EL (cell line): ENCODE measurements around the gene CLDND2.
"Not testable (repeated sequence)": the region's sequence is repeated elsewhere in the genome, so short reads cannot be mapped to it uniquely, and the experiment has no call there.

Source experiments
- DNase-seq: peaks from one replicate; pipeline ENCODE4 v3.0.0-alpha.2; 2016

The CLDND2 gene, protein sequence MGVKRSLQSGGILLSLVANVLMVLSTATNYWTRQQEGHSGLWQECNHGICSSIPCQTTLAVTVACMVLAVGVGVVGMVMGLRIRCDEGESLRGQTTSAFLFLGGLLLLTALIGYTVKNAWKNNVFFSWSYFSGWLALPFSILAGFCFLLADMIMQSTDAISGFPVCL

DNA sequence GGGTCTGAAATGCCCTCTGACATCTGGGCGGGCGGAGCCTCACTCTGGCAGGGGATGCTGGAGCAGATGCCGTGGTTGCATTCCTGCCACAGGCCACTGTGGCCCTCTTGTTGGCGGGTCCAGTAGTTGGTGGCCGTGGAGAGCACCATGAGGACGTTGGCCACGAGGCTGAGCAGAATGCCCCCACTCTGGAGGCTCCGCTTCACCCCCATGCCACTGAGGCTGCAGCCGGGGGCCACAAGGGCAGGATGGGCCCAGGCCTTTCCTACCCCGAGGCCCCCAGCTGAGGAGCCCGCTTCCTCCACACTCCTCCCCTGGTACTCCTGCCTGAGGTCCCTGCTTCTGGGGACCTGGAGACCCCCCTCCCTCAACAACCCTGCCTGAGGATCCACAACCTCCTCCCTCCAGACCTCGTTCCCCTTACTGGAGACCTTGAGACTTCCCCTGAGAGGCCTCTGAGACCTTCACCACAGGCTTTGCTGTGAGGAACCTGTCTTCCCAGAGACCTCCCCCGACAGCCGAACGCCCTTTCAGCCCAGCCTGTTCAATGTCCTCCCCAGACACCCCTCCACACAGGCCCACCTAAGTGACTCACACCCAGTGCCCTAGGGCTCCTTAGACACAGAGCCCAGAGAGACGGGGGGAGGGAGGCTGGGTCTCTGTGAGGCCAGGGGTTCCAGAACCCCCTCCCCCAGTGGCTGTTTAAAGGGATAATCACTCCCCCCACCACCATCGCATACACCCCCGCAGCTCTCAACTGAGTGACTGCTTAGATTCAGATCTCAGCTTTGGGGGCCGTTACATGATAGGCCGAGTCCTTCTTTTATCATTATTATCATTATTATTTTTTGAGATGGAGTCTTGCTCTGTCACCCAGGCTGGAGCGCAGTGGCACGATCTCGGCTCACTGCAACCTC lies at the start of gene CLDND2:
Gene CLDND2, minus strand, starts transcription at position 638 of the 917 bp plus-strand sequence. Its CDS starts 426 bp downstream, at position 212.
- no peak for DNase-seq

DNA sequence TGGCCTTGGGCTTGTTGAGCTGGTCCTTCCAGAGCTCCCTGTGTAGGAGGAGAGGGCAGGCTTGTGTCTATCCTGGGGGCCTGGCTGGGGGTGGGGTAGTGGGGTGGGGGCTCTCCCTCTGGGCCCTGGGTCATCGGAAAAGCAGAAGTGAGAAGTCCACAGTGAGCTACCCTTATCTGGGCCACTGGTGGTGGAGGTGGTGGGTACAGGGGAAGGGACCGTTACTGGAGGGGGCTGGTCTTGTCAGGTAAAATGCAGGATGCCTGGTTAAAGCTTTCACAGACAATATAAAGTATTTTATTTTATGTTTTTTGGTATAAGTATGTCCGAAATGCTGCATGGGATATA lies 49.0 kb upstream of the CLDND2 start:
- no peak for DNase-seq

DNA sequence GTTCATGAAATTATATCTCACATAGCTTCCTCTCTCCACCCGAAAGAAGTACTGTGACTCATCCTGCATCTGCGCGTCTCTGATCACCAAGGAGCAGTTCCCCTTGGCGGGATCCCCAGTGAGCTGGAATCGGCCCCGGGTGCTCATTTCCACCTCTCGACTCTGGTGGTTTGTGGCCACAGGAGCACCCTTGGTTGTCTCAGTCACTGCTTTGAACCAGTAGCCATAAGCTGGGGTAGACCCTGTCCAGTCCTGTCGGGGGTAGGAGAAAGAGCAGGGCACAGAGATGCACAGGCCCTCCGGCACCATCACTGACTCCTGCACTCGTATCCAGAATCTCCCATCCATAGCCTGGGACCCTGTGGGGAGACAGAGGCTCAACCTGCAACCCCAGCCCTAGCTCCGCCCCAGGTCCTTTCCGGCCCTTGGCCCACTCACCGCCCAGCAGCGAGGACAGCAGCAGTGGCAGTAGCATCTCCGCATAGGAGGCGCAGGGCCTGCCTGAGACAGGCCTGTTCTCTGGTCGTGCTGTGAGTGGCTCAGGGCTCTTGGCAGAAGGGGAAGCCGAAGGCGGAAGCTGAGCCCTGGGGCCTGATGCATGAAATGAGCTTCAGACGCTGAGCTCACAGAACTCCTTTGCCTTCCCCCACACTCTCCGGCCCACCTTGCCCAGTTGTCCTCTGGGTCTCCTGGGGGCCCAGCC lies 48.5 kb upstream of the CLDND2 start, which contains the start of gene SIGLEC10:
Gene SIGLEC10, minus strand, starts transcription at position 536 of the 703 bp plus-strand sequence. Its CDS starts 61 bp downstream, at position 475.
- peak; percentile 28 for DNase-seq

DNA sequence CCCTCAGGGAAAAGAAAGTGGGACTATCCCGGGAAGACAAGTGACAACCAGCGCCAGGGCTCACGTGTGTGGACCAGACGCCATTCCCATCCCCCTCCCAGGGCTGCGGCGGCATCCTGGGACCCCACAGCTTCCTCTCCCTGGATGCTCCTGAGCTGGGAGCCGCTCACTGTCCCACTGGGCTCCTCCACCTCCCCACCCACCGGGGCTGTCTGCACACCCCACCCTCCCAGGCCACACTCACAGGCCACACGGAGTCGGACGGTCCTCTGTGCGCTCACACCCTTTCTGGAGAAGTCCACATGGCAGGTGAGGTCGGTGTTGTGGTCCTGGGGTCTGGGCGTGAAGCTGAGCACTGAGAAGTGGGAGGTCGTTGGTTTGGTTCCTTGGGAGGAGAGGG lies 47.6 kb upstream of the CLDND2 start:
- not testable (repeated sequence) for DNase-seq

DNA sequence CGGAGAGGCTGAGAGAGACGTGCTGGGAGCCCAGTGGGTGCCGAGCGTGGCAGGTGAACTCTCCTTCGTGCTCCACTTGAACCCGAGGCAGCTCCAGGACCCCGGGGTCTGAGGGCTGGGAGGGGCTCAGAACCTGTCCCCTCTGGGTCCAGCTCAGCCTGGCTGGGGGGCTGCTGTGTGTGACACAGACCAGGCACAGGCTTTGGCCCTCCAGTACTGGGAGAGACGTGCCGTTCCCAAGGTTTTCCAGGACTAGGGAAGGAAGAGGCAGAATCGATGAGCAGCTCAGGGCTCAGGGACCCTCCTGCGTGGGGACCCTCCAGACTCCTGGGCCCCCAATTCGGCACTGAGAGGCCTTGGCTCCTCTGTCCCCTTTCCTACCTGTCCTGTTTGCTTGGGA lies 46.4 kb upstream of the CLDND2 start:
- no peak for DNase-seq

DNA sequence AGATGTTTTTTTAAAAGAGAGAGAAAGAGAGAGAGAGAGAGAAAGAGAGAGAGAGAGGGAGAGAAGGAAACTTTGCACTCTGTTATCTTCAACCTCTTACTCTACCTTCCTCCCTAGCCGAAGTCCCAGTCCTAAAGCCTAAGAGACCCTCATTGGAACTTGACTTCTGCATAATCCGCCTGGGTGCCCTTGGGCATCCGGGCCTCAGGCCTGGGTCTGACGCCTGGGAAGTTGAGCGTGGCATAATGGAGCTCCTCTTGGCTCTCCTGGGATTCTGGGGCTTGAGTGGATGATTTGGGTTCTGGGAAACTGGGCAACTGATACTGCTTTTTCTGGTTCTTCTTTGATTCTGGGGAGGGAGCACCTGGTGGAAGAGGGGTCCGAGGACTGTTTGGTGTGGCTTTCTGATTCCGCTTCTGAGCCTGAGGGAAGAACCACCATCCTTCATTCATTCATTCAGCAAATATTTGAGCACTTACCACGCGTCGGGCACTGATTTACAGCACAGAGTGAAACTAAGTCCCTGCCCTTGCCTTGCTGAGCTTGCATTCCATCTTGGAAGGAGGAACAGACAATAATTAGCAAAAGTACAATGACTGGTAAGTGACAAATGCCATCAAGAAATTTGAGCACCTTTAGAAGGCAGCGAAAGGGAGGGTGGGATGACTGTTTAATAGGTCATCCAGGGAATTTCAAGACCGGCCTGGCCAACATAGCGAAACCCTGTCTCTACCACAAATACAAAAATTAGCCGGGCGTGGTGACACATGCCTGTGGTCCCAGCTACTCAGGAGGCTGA lies 42.3 kb upstream of the CLDND2 start:
- DNase-seq: no peak

DNA sequence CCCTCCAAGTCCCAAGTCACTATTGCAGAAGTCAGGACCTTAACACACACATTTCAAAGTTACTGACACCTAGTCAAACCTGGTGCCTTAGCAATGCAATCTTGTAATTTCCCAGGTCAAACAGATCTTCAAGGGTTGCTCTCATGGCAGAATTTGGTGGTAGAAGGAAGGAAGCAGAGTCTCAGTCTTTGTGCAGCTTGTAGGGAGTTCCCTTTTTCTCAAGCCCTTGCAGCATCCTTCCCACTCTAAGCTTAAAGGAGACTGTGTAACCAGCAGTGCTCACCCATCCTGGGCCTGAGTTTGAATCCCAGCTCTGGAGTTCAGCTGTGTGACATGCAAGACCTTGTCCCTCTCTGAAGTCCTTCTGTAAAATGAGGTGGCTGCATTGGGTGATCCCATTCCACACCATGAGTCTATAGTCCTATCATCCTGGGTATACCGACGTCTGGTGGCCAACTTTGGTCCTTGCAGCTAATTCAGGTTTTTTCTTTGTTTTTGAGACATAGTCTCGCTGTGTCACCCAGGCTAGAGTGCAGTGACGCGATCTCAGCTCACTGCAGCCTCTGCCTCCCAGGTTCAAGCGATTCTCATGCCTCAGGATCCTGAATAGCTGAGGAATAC lies 38.8 kb upstream of the CLDND2 start:
- peak; percentile 37 for DNase-seq

DNA sequence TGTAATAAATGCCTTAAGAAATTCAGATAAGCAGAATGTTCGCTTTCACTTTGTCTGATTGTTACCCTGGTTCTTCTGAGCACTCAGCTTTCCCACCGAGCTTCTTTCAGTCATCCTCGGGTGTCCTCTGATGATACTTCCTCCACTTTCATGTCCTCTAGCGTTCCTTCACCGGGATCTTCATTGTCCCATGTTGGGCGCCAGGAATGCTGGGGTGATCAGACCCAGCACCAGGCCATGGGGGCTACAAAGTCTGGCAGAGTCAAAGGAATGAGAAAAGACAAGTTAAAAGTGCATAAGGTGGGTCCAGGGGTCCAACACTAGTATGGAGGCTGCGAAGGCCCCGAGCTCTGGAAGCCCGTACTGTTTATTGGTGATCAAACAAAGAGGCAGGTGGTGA lies 33.3 kb upstream of the CLDND2 start:
- DNase-seq: no peak

DNA sequence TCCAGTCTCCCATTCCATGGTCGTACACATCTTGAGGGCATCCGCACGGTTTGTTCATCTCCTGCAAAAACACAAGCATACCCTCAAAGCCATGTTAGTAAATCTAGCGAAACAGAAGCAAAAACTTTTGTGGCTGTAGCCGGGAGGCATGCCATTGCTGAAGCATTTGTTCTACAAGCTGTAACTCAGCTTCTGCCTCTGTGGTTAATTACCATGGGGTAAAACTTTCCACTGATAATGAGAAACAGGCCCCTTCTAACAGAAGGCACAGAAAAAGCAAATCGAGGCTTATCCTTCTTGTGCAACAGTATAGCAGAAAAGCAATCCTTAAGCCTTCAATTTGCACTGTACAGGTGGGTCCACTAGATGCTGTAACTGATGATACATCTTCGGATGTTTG lies 31.1 kb upstream of the CLDND2 start:
- not testable (repeated sequence) for DNase-seq

DNA sequence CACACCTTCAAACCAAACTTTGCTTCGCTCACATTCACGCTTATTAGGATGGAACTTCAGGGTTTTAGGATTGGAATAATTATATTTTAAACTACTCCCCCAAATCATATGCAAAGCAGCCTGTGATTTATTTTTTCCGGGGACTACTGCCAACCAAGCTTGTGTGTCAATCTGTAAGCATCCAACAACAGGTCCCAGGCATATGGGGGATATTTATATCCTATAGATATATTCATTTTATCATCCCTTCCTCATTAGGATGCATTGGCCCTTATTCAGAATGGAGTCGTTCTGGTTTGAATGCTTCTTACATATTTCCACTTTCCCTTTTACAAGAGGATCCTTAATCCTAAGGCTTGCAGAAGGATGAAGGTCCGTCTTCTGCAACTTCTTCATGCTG lies 30.4 kb upstream of the CLDND2 start:
- no peak for DNase-seq

DNA sequence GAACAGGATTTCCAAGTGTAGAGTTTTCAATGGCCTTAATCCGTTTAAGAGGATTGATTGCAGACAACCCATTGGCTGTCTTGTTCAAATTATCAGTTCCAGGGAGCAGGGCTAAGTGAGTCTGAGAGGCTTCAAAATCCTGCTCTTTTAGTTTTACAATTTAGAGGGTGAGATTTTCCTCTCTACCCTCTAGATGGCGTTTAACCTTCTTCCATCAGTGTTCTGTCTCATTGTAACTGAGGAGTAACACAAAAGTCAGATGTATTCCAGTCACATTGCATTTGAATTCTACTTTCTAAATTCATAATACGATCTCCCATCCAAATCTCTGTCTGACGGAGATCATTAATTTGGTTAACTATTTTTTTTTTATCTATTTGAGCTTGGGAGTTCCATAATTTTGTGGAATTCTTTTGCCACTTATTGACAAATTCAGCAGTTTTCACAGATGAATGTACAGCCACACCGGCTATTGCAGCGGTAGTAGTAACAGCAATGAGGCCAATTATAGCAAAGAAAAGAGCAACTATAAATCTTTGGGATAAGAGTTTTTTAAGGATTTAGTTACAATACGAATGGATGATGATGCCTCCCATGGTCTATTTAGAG lies 29.4 kb upstream of the CLDND2 start:
- DNase-seq: peak; percentile 31

DNA sequence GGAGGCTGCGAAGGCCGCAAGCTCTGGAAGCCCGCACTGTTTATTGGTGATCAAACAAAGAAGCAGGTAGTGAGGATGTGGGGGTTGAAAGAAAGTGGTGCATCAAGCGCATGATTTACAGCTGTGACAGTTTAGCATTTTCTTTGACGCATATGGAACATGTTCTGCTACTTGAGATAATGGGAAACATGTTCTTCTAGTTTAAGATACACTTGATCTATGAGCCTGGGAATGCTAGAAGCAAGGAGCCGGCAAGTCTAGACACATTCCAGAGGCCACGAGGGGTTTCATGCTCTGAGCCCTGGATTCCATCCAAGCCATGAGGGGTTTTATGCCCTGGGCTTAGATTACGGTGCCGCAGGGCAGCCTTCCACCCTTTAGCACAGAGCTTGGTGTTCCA lies 28.6 kb upstream of the CLDND2 start:
- DNase-seq: not testable (repeated sequence)

DNA sequence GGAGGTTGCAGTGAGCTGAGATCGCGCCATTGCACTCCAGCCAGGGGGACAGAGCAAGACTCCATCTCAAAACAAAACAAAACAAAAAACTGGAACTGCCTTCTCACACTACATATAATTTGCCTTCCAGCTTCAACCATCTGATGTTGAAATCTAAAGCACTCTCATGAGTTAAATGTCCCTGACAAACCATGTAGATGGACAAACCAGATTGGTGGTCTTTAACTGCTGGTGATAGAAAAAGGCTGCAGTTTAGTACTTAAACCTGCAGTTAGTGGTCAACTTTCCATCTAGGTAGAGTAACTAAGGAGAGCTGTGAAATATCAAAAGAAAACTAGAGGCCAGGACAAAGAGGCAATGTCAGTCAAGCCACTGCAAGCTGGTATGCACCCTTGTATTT lies 27.4 kb upstream of the CLDND2 start:
- DNase-seq: no peak

DNA sequence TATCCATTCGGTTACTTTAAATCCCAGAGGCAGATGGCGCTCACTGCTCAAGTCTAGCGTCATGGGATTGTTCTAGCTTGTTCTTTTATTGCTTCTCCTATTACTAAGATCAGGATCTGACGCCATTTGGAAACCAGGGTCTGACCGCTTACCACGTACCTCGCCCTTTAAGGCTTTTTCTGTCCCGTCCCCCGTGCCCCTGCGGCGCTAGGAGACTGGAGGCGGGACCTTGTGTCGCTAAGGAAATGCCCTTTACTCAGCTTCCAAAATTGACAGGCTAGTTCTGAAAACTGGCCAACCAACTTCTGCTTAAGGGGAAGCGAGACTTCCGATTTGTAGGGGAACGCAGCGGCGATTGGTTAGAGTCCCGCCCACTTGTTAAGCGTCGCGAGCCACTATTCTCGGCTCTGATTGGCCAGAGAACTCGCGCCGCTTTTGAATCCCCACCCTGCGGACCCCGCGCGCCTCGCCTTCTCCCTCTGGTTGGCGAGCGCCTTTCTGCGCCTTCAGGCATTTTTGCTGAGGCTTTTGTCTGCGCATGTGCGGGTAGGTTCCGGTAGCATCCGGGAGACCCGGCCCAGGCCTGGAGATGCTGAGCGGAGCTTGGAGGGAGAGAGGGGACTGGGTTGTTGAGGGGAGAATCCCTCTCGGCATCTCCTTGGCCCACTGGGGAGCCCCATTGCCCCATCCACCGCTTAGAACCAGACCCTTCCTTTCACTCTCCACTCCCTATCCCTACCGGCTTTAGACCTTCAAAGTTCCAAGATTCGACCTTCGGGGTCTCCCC lies 25.4 kb upstream of the CLDND2 start:
- DNase-seq: peak; percentile 100

DNA sequence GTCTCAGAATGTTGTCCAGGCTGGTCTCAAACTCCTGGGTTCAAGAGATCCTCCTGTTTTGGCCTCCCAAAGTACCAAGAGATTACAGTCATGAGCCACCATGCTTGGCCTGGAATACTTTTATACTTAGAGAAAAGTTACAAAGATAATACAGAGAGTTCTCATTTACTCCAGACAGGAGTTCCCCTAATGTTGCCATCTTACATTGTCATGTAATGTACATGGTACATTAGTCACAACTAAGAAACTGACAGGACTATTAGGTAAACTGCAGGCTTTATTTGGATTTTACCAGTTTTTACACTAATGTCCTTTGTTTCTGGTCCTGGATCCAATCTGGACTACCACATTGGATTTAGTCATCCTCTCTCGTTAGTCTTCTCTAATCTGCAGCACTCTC lies 23.9 kb upstream of the CLDND2 start:
- DNase-seq: no peak

DNA sequence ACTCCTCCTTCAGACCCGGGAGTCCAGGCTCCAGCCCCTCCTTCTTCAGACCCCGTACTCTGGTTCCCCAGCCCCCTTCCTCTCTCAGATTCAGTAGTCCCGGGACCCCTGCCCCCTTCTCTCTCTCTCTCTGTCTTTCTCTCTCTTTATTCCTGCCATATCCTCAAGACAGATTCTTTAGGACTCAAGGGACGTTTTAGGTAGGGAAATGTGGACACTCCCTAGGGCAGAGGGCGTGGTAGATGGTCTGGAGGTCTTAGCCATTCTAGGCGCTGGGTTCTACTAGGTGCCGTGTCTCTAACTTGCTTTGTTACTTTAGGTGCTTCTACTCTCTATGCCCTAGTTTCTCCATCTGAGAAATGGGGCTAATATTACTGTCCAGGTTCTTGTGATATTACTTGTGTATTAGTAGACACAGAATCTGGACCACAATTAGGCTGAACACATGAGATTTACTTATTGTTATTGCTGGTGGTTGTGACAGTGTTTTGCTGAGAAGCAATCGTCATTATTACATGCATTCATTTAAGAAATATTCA lies 22.3 kb upstream of the CLDND2 start:
- DNase-seq: no peak

DNA sequence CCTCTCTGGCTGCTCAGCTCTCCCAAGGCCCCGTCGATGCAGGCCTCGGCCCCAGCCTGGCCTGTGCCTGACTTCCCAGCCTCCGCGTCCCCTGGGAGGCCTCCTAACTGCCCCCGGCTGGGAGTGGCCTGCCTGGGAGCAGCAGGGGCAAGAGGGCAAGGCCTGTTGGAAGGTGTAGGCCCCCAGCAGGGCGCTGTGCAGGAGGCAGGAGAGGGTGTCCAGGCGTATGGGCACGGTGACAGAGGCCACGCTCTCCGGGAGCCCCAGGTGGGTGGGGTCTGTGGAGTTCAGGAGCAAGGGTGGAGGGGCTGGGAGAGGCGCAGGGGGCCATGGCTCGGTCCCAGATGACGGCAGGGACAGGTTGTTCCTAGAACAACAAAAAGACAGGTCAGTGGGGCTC lies 20.3 kb upstream of the CLDND2 start:
- DNase-seq: no peak

DNA sequence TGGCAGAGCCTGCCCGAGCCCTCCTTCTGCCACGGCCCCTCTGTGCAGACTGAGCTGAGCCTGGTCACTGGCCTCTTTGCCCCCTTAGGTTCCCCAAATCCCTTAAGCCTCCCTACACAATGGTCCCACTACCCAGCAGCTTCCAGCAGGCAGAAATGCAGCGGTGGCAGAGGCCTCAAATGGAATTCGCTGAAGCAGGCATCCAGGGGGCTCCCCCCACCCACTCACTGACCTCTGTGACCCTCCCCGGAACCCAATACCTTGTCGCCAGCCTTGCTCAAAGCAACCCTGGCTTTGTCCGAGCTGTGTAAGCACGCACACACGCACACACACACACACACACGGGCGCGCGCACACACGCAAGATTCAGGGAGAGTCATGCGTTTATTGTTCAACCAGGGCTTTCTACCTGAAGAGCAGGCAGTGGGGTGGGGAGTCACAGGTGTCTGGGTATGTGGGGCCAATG lies 19.2 kb upstream of the CLDND2 start, which contains the start of gene LIM2:
Gene LIM2, minus strand, starts transcription at position 51 of the 466 bp plus-strand sequence. CDS start 531 bp downstream, outside the sequence.
- DNase-seq: no peak

DNA sequence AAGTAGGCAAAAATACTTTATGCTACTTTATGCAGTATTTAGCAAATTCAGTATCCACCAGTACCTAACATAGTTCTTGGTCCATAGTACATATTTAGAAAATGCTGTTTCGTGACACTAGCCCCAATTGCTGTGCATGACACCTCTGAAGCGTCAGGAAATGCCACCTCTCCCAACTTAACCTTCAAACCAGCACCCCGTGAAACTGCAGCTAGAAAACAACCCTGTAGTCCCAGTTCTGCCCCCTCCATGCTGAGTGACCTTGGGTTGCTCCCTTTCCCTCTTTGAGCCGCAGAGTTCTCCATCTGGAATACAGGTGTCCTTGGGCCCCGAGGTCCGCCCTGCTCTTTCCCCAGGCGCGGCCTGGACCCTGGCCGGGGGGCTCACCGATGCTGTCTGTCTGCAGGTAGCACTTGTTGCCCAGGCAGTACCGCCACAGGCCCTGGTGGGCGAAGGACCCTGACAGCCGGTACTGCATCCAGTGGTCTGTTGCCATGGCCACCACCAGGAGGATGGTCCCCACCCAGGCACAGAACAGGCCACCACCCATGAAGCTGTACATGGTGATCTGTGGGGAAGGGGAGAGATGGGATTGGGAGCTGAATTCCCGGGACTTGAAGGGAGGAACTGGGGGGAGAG lies 18.2 kb upstream of the CLDND2 start:
- DNase-seq: no peak

DNA sequence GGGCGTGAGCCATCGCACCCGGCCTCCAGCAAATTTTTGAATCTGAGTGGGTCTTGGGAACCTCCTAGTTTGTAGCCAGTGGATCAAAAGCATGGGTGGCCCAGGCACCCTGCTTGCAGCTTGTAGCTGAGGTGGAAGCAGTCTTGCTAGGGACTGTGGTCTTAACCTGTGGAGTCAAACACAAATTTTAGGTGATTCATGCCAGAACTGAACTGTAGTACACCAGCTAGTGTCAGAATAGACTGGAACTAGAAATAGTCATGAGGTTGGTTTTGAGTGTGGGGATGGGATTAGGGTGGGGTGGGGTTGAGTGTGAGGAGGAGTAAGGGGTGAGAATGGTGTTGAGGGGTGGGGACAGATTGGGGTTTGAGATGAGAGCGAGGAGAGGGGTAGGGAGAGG lies 13.2 kb upstream of the CLDND2 start:
- DNase-seq: no peak
